ENCODE results near the gene PEX7.
"Not testable (repeated sequence)": the region's sequence is repeated elsewhere in the genome, so short reads cannot be mapped to it uniquely, and the experiment has no call there.

Gene PEX7

GRCh38 chr6:136958168-136958567 lies 135.8 kb downstream of the PEX7 start:
- DNase-seq: no peak

DNA sequence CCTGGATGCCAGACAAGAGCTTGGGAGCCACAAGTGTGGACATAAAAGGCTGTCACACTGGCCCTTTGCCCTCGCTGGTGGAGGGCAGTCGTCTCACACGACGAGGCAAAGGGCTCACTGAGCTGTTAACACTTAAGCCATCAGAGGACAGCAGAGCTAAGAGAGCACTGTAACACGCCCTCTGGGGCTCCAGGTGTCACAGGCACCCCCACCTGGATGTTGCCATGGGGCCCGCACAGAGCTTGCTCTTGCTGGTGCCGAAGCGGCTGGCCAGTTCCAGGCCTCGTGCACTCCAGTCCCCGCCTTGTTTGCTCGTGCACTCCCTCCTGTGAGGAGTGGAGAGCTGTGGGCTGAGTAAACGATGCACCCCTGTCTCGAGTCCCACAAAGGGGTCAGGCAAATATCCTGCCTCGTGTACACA lies 137.1 kb downstream of the PEX7 start:
- no peak for DNase-seq

DNA sequence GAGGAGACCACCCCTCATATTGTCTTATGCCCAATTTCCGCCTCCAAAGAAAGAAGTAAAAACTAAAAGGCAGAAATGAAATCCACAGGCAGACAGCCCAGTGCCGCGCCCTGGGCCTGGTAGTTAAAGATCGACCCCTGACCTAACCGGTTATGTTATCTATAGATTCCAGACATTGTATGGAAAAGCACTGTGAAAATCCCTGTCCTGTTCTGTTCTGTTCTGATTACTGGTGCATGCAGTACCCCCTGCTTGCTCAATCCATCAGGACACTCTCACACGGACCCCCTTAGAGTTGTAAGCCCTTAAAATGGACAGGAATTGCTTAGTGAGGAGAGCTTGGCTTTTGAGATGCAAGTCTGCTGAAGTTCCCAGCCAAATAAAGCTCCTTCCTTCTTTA lies 137.5 kb downstream of the PEX7 start:
- DNase-seq: not testable (repeated sequence)

DNA sequence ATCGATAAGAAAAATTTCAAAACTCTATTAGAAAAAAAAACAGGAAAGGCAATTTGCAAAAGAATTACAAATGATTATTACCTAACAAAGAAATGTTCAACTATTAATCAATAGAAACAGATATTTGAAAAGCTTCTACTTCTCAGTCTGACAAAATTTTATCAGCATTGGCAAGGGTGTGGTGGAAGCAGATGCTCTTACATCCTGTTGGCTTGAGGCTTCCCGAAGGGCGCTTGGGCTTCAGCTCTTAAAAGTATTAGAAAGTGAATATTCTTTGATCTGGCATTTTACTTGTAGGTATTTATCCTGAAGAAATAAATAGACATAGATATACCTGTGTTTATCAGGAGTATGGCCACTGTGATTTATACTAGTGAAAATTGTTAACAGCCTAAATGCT lies 138.4 kb downstream of the PEX7 start:
- no peak for DNase-seq

DNA sequence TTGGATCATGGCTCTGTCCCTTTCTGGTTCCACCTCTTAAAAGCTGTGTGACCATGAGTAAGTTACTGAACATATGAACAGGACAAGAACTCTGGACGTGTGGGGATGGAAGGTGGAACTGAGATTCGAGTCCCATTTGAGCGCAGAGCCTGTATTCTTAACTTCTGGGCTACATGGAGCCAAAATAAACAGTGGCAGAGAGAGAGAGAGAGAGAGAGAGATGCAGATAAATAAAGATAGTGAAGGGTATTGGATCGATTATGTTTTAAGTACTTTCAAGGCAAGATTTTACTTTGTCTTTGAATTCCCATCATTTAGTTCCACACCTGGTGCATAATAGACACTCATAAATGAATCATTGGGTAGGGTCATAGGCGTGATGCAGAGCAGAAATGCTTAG lies 139.5 kb downstream of the PEX7 start:
- no peak for DNase-seq

- peak; percentile 72 for DNase-seq
Measured at GRCh38 chr6:136962661-136963060, 140.3 kb downstream of the PEX7 start.

DNA sequence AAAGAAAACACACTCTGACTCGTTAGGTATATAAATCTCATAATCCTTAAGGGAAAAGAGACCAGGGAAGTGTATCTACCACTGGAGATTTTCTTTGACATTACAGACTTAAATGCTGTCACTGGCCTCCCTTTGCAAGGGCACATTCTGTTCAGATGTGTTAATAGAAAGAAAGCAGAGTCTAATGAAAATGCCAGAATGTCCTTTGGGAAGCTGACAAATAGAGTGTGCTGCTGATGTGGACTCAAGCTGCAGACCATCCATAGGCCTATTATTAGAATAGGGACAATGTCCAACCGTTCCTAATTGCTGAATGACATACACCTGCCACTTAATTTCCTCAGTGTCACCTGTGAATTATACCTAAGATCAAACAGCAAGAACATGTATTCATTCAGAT lies 140.9 kb downstream of the PEX7 start:
- no peak for DNase-seq

Measured in NCI-H2171 treated with DMSO at 0.1 percent for 48 hours (cell line).